GM12878 (cell line): ENCODE results near the gene VASH2. TPM values are rescaled to one million over a fixed set of nuclear protein-coding genes. Genes with fewer than 3 reads are reported as not detected.

Source experiments
- ATAC-seq: fragments of 200-7000 bp; cut with Tn5 transposase; 3 replicates; pipeline ENCODE4 v1.9.1; 2020; ENCODE audit warnings: mild to moderate bottlenecking, moderate library complexity
- BruUV-seq: library from RNA; stranded (reverse); fragments of 400-500 nt; replicated peaks from 2 replicates; lab custom pipeline; 2021; lab: Mats Ljungman, UMichigan
- CTCF ChIA-PET: fragments of 300-600 bp; sonication (Branson Sonifier 250); formaldehyde crosslinking; extraction: SDS; loops from one replicate; lab custom pipeline; 2021; ENCODE audit warnings: inconsistent platforms; lab: Yijun Ruan, JAX
- POLR2A ChIA-PET: fragments of 350-600 bp; formaldehyde crosslinking; extraction: SDS; loops from one replicate; lab custom pipeline; 2021; ENCODE audit warnings: inconsistent platforms; lab: Charles Lee
- RAD21 ChIA-PET: fragments of 300-600 bp; sonication (Branson Sonifier 250); formaldehyde crosslinking; loops from one replicate; lab custom pipeline; 2023; ENCODE audit warnings: antibody characterized with exemption; ENCODE audit not compliant: unreplicated experiment; lab: Charles Lee
- SMC1A ChIA-PET: fragments of 300-600 bp; sonication (Branson Sonifier 250); formaldehyde crosslinking; loops from one replicate; lab custom pipeline; 2023; ENCODE audit not compliant: unreplicated experiment, uncharacterized antibody; lab: Charles Lee
- DNase-seq: peaks from one replicate; pipeline ENCODE4 v3.0.0-alpha.2; 2011; ENCODE audit warnings: low read depth, low spot score
- FAIRE-seq: peaks from 3 replicates; lab custom pipeline; 2011; peaks lifted over from hg19 to GRCh38; lab: Jason Lieb, UNC
- H2AFZ ChIP-seq: 2 replicates; pipeline ENCODE4 v1.6.0; 2011; ENCODE audit warnings: low read depth, low read length, control low read depth; ENCODE audit not compliant: control insufficient read depth
- H3K27ac ChIP-seq: 2 replicates; pipeline ENCODE4 v1.5.1; 2011; ENCODE audit warnings: control low read depth; ENCODE audit not compliant: control insufficient read depth, insufficient read depth
- H3K27me3 ChIP-seq, 2 experiments: replicated peaks in 1 of 2; 2 replicates each; pipeline versions ENCODE4 v1.6.0 to v1.6.1; 2011; ENCODE audit warnings: low read length in 1 of 2; ENCODE audit not compliant: control insufficient read depth in 2 of 2, insufficient read depth in 2 of 2
- H3K36me3 ChIP-seq, 2 experiments: 2 replicates each; pipeline ENCODE4 v1.5.1; 2011; ENCODE audit warnings: low read length in 1 of 2; ENCODE audit not compliant: control insufficient read depth in 2 of 2, insufficient read depth in 2 of 2
- H3K4me1 ChIP-seq: 2 replicates; pipeline ENCODE4 v1.6.1; 2011; ENCODE audit warnings: mild to moderate bottlenecking, low read length, moderate library complexity, mixed read lengths; ENCODE audit not compliant: control insufficient read depth, insufficient read depth
- H3K4me2 ChIP-seq: 2 replicates; pipeline ENCODE4 v1.6.0; 2011; ENCODE audit warnings: control low read depth; ENCODE audit not compliant: control insufficient read depth, insufficient read depth
- H3K4me3 ChIP-seq: fragments of 200-600 bp; sonication (generic); 2 replicates; pipeline ENCODE4 v1.5.1; 2016
- H3K79me2 ChIP-seq: 2 replicates; pipeline ENCODE4 v1.6.0; 2011; ENCODE audit warnings: low read length; ENCODE audit not compliant: control insufficient read depth, insufficient read depth
- H3K9ac ChIP-seq: 2 replicates; pipeline ENCODE4 v1.8.0; 2011; ENCODE audit warnings: low read length, control low read depth, mixed read lengths; ENCODE audit not compliant: control insufficient read depth, insufficient read depth
- H3K9me3 ChIP-seq: replicated peaks from 3 replicates; pipeline ENCODE4 v1.5.1; 2011; ENCODE audit warnings: mild to moderate bottlenecking, low read length; ENCODE audit not compliant: control insufficient read depth, insufficient read depth
- H4K20me1 ChIP-seq: 2 replicates; pipeline ENCODE4 v1.6.0; 2011; ENCODE audit not compliant: control insufficient read depth, insufficient read depth
- CEBPB ChIP-seq, 2 experiments: fragments of 150-350 bp in 1 of 2; IDR thresholded peaks; 2 replicates each; pipeline ENCODE4 v1.6.1; 2012 to 2014; ENCODE audit warnings: low read depth in 2 of 2, low read length in 2 of 2, borderline replicate concordance in 1 of 2, inconsistent platforms in 1 of 2
- CREM ChIP-seq: IDR thresholded peaks from 2 replicates; pipeline ENCODE4 v1.6.1; 2014; ENCODE audit warnings: antibody characterized with exemption, low read depth
- EP300 ChIP-seq, 2 experiments: fragments of 150-350 bp in 1 of 2; IDR thresholded peaks; 2 replicates each; pipeline ENCODE4 v1.6.1; 2011 to 2012; ENCODE audit warnings: low read depth in 2 of 2, low read length in 2 of 2, borderline replicate concordance in 1 of 2, improper control_type of control experiment in 1 of 2, inconsistent platforms in 1 of 2; ENCODE audit not compliant: control insufficient read depth in 1 of 2
- RAD21 ChIP-seq: IDR thresholded peaks from 2 replicates; pipeline ENCODE4 v1.6.1; 2011; ENCODE audit warnings: mild to moderate bottlenecking, low read depth, low read length, moderate library complexity; ENCODE audit not compliant: insufficient read depth
- RCOR1 ChIP-seq: conservative IDR thresholded peaks from 2 replicates; pipeline ENCODE4 v1.6.1; 2012; ENCODE audit warnings: low read depth, low read length, improper control_type of control experiment
- RFX5 ChIP-seq: IDR thresholded peaks from 2 replicates; pipeline ENCODE4 v1.6.1; 2011; ENCODE audit warnings: low read depth, low read length, improper control_type of control experiment
- SIX5 ChIP-seq: IDR thresholded peaks from 2 replicates; pipeline ENCODE4 v1.6.1; 2011; ENCODE audit warnings: mild to moderate bottlenecking, low read depth, low read length, moderate library complexity; ENCODE audit not compliant: severe bottlenecking
- STAT1 ChIP-seq: fragments of 450-650 bp; conservative IDR thresholded peaks from 2 replicates; pipeline ENCODE4 v1.6.1; 2014; ENCODE audit warnings: antibody characterized with exemption, mild to moderate bottlenecking
- YY1 ChIP-seq: IDR thresholded peaks from 2 replicates; pipeline ENCODE4 v1.6.1; 2011; ENCODE audit warnings: low read depth, mild to moderate bottlenecking, low read length
- WGBS: methylation state at CpG from one replicate; pipeline ENCODE4 v1.1.6; 2016; ENCODE audit warnings: low lambda C conversion rate; ENCODE audit not compliant: insufficient replicate concordance, insufficient coverage; ENCODE audit errors: missing lambda C conversion rate; 5-methylcytosine and 5-hydroxymethylcytosine counted together
- in situ Hi-C: fragments of 300-500 bp; cut with MboI; formaldehyde crosslinking; loops from 9 replicates; pipeline ENCODE4 v1.14.3; 2018; ENCODE audit warnings: mixed read lengths
- intact Hi-C: fragments of 100-400 bp; cut with micrococcal nuclease; formaldehyde crosslinking; loops from one replicate; pipeline ENCODE4 v1.14.2; 2022; ENCODE audit not compliant: unreplicated experiment
- polyA plus RNA-seq, 11 experiments: library from polyadenylated mRNA; depleted of rRNA in 4 of 11; unstranded in 6 of 11; stranded (reverse) in 5 of 11; fragments of >200 nt; fragmentation: Nextera tagmentation in 4 of 11; fragmentation: Illumina TruSeq in 1 of 11; extraction: Ambion mirVana in 4 of 11; extraction: Trizol in 1 of 11; gene quantifications; 1 replicate in 1 of 11; 2 replicates in 10 of 11; pipeline versions ENCODE4 v1.2.1 to v1.2.3, GENCODE V29; 2011 to 2016; ENCODE audit warnings: inconsistent platforms in 2 of 11, missing spikeins in 2 of 11, low read depth in 1 of 11
- total RNA-seq, 4 experiments: library from RNA; depleted of rRNA in 3 of 4; stranded (reverse); fragments of >200 nt in 3 of 4; fragmentation: Illumina TruSeq in 1 of 4; extraction: Trizol in 1 of 4; gene quantifications; 2 replicates each; pipeline versions ENCODE4 v1.2.1 to v1.2.3, GENCODE V29; 2013 to 2021
- TF ChIP-seq, protein P1 (sequence below), 3 experiments: IDR thresholded peaks in 2 of 3; conservative IDR thresholded peaks in 1 of 3; 2 replicates each; pipeline ENCODE4 v1.5.1; 2011; ENCODE audit warnings: low read depth in 3 of 3, low read length in 3 of 3, mild to moderate bottlenecking in 3 of 3, control low read depth in 2 of 3, moderate library complexity in 2 of 3, inconsistent platforms in 1 of 3, mixed read lengths in 1 of 3; ENCODE audit not compliant: control insufficient read depth in 2 of 3, insufficient read depth in 1 of 3; ENCODE audit errors: extremely low read depth in 1 of 3
- TF ChIP-seq, protein P2 (sequence below): IDR thresholded peaks from 2 replicates; pipeline ENCODE4 v1.6.1; 2012; ENCODE audit warnings: improper control_type of control experiment, low read depth, low read length; ENCODE audit not compliant: insufficient replicate concordance
- TF ChIP-seq, protein P3 (sequence below): IDR thresholded peaks from 2 replicates; pipeline ENCODE4 v1.6.1; 2011; ENCODE audit warnings: borderline replicate concordance, low read depth, mild to moderate bottlenecking, moderate library complexity, low read length; ENCODE audit not compliant: insufficient read depth, poor library complexity, severe bottlenecking

Gene VASH2
- total and polyA plus RNA-seq, 10 of the 15 experiments (the other 5 are each of a cell fraction or from before 2014, with no cell fraction given), result 5.4 to 29.7 (median 21.7) TPM

DNA sequence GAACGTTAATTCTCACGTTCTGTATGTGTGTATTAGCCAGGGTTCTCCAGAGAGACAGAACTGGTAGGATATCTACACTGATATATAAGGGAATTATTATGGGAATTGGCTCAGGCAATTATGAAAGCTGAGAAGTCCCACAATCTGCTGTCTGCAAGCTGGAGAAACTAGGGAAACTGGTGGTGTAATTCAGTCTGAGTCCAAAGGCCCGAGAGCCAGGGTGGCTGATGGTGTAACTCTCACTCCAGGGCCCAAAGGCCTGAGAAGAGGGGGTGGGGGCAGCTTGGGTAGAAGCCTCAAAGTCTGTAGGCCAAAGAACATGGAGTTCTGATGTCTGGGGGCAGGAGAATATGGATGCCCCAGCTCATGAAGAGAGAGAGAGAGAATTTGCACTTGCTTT, 13.3 kb upstream of the VASH2 start:
- Histone ChIP-seq H3K36me3 (no peaks in the 10 kb centered on the region), H3K9me3 (no peaks in the 10 kb centered on the region), H3K27me3 (no peaks in the 10 kb centered on the region), H3K9ac (no peak overlapping the region), H4K20me1 (no peaks in the 10 kb centered on the region), H3K4me2 (no peak overlapping the region), H3K79me2 (no peaks in the 10 kb centered on the region), H3K4me3 (no peak overlapping the region), H2AFZ (no peak overlapping the region), H3K27ac (no peak overlapping the region), H3K4me1 (no peaks in the 10 kb centered on the region)
- FAIRE-seq (no peak), ATAC-seq (no peak), DNase-seq (no peak)
- SMC1A ChIA-PET, result interaction anchor here (1.4 kb wide), 1 partner anchor 9 kb away, joined by 3 read pairs; no protein-coding TSS in a partner anchor
- in situ Hi-C loops (no loop called here), intact Hi-C loops (no loop called here)
- 96% methylated on average over 3 of the region's 3 CpGs for WGBS
- RAD21 ChIA-PET, result interaction anchor here (1.8 kb wide), 1 partner anchor 9 kb away, joined by 9 read pairs; no protein-coding TSS in a partner anchor
- no TSS peak for BruUV-seq
- POLR2A ChIA-PET, result no interaction called here
- CTCF ChIA-PET, result interaction anchor here (1.2 kb wide), 2 partner anchors 10 to 58 kb away, joined by 3 read pairs; no protein-coding TSS in a partner anchor
- no peak for TF ChIP-seq RCOR1
- TF ChIP-seq, protein P1, sequence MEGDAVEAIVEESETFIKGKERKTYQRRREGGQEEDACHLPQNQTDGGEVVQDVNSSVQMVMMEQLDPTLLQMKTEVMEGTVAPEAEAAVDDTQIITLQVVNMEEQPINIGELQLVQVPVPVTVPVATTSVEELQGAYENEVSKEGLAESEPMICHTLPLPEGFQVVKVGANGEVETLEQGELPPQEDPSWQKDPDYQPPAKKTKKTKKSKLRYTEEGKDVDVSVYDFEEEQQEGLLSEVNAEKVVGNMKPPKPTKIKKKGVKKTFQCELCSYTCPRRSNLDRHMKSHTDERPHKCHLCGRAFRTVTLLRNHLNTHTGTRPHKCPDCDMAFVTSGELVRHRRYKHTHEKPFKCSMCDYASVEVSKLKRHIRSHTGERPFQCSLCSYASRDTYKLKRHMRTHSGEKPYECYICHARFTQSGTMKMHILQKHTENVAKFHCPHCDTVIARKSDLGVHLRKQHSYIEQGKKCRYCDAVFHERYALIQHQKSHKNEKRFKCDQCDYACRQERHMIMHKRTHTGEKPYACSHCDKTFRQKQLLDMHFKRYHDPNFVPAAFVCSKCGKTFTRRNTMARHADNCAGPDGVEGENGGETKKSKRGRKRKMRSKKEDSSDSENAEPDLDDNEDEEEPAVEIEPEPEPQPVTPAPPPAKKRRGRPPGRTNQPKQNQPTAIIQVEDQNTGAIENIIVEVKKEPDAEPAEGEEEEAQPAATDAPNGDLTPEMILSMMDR (IDR thresholded peaks at IDR 0.05 in 2 of 3, conservative IDR thresholded peaks at IDR 0.05 in 1 of 3; ENCODE audit: control insufficient read depth in 2 of 3, extremely low read depth in 1 of 3, insufficient read depth in 1 of 3, low read depth in 3 of 3, low read length in 3 of 3), result no peak
- no peak for TF ChIP-seq STAT1
- TF ChIP-seq EP300 (IDR thresholded peaks at IDR 0.05; ENCODE audit: borderline replicate concordance in 1 of 2, control insufficient read depth in 1 of 2, low read depth in 2 of 2, low read length in 2 of 2), result no peak
- TF ChIP-seq CREM, result no peak
- no peak for TF ChIP-seq SIX5
- TF ChIP-seq, protein P2, sequence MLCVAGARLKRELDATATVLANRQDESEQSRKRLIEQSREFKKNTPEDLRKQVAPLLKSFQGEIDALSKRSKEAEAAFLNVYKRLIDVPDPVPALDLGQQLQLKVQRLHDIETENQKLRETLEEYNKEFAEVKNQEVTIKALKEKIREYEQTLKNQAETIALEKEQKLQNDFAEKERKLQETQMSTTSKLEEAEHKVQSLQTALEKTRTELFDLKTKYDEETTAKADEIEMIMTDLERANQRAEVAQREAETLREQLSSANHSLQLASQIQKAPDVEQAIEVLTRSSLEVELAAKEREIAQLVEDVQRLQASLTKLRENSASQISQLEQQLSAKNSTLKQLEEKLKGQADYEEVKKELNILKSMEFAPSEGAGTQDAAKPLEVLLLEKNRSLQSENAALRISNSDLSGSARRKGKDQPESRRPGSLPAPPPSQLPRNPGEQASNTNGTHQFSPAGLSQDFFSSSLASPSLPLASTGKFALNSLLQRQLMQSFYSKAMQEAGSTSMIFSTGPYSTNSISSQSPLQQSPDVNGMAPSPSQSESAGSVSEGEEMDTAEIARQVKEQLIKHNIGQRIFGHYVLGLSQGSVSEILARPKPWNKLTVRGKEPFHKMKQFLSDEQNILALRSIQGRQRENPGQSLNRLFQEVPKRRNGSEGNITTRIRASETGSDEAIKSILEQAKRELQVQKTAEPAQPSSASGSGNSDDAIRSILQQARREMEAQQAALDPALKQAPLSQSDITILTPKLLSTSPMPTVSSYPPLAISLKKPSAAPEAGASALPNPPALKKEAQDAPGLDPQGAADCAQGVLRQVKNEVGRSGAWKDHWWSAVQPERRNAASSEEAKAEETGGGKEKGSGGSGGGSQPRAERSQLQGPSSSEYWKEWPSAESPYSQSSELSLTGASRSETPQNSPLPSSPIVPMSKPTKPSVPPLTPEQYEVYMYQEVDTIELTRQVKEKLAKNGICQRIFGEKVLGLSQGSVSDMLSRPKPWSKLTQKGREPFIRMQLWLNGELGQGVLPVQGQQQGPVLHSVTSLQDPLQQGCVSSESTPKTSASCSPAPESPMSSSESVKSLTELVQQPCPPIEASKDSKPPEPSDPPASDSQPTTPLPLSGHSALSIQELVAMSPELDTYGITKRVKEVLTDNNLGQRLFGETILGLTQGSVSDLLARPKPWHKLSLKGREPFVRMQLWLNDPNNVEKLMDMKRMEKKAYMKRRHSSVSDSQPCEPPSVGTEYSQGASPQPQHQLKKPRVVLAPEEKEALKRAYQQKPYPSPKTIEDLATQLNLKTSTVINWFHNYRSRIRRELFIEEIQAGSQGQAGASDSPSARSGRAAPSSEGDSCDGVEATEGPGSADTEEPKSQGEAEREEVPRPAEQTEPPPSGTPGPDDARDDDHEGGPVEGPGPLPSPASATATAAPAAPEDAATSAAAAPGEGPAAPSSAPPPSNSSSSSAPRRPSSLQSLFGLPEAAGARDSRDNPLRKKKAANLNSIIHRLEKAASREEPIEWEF, result no peak
- TF ChIP-seq YY1, result no peak
- TF ChIP-seq, protein P3, sequence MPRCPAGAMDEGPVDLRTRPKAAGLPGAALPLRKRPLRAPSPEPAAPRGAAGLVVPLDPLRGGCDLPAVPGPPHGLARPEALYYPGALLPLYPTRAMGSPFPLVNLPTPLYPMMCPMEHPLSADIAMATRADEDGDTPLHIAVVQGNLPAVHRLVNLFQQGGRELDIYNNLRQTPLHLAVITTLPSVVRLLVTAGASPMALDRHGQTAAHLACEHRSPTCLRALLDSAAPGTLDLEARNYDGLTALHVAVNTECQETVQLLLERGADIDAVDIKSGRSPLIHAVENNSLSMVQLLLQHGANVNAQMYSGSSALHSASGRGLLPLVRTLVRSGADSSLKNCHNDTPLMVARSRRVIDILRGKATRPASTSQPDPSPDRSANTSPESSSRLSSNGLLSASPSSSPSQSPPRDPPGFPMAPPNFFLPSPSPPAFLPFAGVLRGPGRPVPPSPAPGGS, result no peak
- TF ChIP-seq RAD21, result no peak
- TF ChIP-seq CEBPB (IDR thresholded peaks at IDR 0.05; ENCODE audit: borderline replicate concordance in 1 of 2, low read depth in 2 of 2, low read length in 2 of 2), result no peak
- TF ChIP-seq RFX5, result no peak
